SK-N-MC (cell line): ENCODE results near the gene CSNK1G1.
"Not testable (repeated sequence)": the region's sequence is repeated elsewhere in the genome, so short reads cannot be mapped to it uniquely, and the experiment has no call there.

ENCODE experiments used
- DNase-seq: peaks from one replicate; pipeline ENCODE4 v3.0.0-alpha.2; 2011; ENCODE audit warnings: low read depth, low spot score
- H3K27ac ChIP-seq: fragments of 200-600 bp; sonication (generic); 2 replicates; pipeline ENCODE4 v1.5.1; 2016; ENCODE audit warnings: mixed run types
- H3K36me3 ChIP-seq: fragments of 200-600 bp; sonication (generic); 2 replicates; pipeline ENCODE4 v1.6.1; 2017; ENCODE audit warnings: antibody characterized with exemption, low read length, mixed read lengths; ENCODE audit not compliant: insufficient read depth
- H3K4me3 ChIP-seq: fragments of 200-600 bp; sonication (generic); 2 replicates; pipeline ENCODE4 v1.5.1; 2016
- H3K9ac ChIP-seq: fragments of 200-600 bp; sonication (generic); 2 replicates; pipeline ENCODE4 v1.8.0; 2017; ENCODE audit warnings: mixed run types, mixed read lengths; ENCODE audit not compliant: insufficient read length
- H3K9me3 ChIP-seq: fragments of 200-600 bp; sonication (generic); 2 replicates; pipeline ENCODE4 v1.6.1; 2017; ENCODE audit warnings: low read depth, mild to moderate bottlenecking, antibody characterized with exemption, low read length, moderate library complexity, mixed read lengths
- EZH2 ChIP-seq: fragments of 200-600 bp; sonication (generic); IDR thresholded peaks from one replicate; pipeline ENCODE4 v1.6.1; 2017; ENCODE audit warnings: antibody characterized with exemption
- FOXP2 ChIP-seq: optimal IDR thresholded peaks from 2 replicates; pipeline ENCODE3; 2011; ENCODE audit warnings: mild to moderate bottlenecking, moderate library complexity; ENCODE audit not compliant: insufficient read depth; ENCODE audit errors: extremely low read length, control extremely low read depth
- POLR2AphosphoS5 ChIP-seq: IDR thresholded peaks from 2 replicates; pipeline ENCODE4 v1.6.1; 2012; ENCODE audit warnings: mild to moderate bottlenecking, low read depth, low read length, borderline replicate concordance

CSNK1G1 gene

DNA sequence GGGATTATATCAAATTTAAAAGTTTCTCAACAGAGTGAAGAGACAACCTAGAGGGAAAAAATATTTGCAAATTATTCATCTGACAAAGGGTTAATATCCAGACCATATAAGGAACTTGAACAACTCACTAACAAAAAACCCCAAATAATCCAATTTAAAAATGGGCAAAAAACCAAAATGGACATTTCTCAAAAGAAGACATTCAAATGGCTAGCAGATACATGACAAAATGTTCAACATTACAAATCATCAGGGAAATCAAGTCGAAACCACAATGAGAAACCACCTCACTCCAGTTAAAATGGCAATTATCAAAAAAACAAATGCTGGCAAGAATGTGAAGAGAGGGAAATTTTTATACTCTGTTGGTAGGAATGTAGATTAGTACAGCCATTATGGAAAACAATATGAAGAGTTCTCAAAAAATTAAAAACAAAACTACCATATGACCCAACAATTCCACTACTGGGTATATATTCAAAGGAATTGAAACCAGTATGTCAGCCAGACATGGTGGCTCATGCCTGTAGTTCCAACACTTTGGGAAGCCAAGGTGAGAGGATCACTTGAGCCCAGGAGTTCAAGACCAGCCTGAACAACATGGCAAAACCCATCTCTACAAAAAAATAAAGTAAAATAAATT is 88.5 kb downstream of the CSNK1G1 start:
- Histone ChIP-seq H3K9ac (no peak overlapping the region), H3K9me3 (no peaks in the 10 kb centered on the region), H3K4me3 (no peak overlapping the region), H3K27ac (no peak overlapping the region), H3K36me3 (no peaks in the 10 kb centered on the region; the same call in 1 of the 2 replicates)
- TF ChIP-seq EZH2 (no peak), FOXP2 (no peak), POLR2AphosphoS5 (no peak)
- DNase-seq, result no peak

- H3K27ac ChIP-seq, H3K9me3 ChIP-seq, H3K36me3 ChIP-seq, H3K9ac ChIP-seq, DNase-seq, H3K4me3 ChIP-seq: not testable (repeated sequence)
Measured at GRCh38 chr15:64265188-64265587, 90.8 kb downstream of the CSNK1G1 start.

- H3K4me3 ChIP-seq, result no peak overlapping the region
- H3K9ac ChIP-seq, result no peak overlapping the region
- DNase-seq, result no peak
- no peaks in the 10 kb centered on the region for H3K9me3 ChIP-seq
- TF ChIP-seq EZH2 (no peak), POLR2AphosphoS5 (no peak), FOXP2 (no peak)
- no peaks in the 10 kb centered on the region for H3K36me3 ChIP-seq
- no peak overlapping the region for H3K27ac ChIP-seq
Measured at GRCh38 chr15:64264502-64264901, 91.5 kb downstream of the CSNK1G1 start.

GRCh38 chr15:64263567-64263966 is 92.4 kb downstream of the CSNK1G1 start:
- TF ChIP-seq POLR2AphosphoS5, result no peak
- no peak for TF ChIP-seq EZH2
- no peak for TF ChIP-seq FOXP2
- H3K36me3 ChIP-seq, result no peaks in the 10 kb centered on the region
- H3K27ac ChIP-seq, result no peak overlapping the region
- no peak for DNase-seq
- H3K9me3 ChIP-seq, result no peaks in the 10 kb centered on the region
- no peak overlapping the region for H3K9ac ChIP-seq
- H3K4me3 ChIP-seq, result no peak overlapping the region

DNA sequence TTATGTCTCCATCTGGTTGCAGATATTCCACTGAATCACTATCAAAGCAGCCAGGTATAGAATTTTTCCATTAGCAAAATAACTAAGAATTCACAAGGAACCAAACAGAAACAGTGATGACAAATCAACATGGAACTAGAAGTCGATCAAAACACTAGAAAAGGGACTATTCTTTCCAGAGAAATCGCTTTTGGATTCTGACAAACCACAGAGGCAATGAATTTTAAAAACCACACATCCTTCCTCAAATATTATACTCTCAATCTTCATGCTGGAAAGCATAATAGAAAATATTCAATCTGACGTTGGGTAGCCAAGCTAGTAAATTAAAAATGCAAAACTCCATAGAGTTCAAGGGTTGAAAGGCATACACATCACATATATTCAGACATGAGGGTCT is 99.9 kb downstream of the CSNK1G1 start:
- no peak for DNase-seq
- no peak for TF ChIP-seq FOXP2
- TF ChIP-seq POLR2AphosphoS5, result no peak
- TF ChIP-seq EZH2, result no peak
- H3K4me3 ChIP-seq, result no peak overlapping the region

GRCh38 chr15:64251658-64252057 is 104.3 kb downstream of the CSNK1G1 start:
- H3K9ac ChIP-seq, result no peak overlapping the region
- no peak for DNase-seq
- no peaks in the 10 kb centered on the region for H3K9me3 ChIP-seq
- no peak overlapping the region for H3K27ac ChIP-seq
- TF ChIP-seq FOXP2 (no peak), POLR2AphosphoS5 (no peak), EZH2 (no peak)
- H3K36me3 ChIP-seq, result no peaks in the 10 kb centered on the region; the same call in 1 of the 2 replicates
- no peak overlapping the region for H3K4me3 ChIP-seq

More for the DNA sequence above, 99.9 kb downstream of the CSNK1G1 start:
- H3K36me3 ChIP-seq, result peaks cover 5% of the 10 kb centered on the region; the same call in 1 of the 2 replicates
- no peaks in the 10 kb centered on the region for H3K9me3 ChIP-seq
- no peak overlapping the region for H3K27ac ChIP-seq
- no peak overlapping the region for H3K9ac ChIP-seq

DNA sequence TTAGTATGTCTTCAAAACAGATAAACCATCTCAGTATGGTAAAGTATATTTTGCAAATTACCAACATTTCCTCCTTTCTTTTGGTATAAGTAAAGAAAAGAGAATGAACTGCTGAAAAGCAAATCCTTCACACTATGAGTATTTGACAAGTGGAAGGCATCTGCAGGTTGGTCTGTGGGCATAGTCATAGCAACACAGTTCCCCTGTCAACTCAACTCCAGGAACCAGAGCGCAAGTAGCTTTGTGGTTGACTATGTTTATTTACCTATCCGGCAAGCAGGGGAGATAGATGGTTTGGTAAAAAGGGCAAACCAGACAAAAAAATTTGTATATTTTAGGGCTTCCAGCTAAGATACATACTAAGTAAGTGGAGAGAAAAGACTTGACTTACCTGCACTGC is 104.9 kb downstream of the CSNK1G1 start:
- Histone ChIP-seq H3K9me3 (no peaks in the 10 kb centered on the region), H3K4me3 (no peak overlapping the region), H3K27ac (no peak overlapping the region), H3K9ac (no peak overlapping the region), H3K36me3 (no peaks in the 10 kb centered on the region)
- no peak for DNase-seq
- TF ChIP-seq POLR2AphosphoS5, result no peak
- TF ChIP-seq EZH2, result no peak
- TF ChIP-seq FOXP2, result no peak

GRCh38 chr15:64249883-64250575 is 105.9 kb downstream of the CSNK1G1 start:
- H3K36me3 ChIP-seq, result no peaks in the 10 kb centered on the region
- no peak for TF ChIP-seq POLR2AphosphoS5
- TF ChIP-seq FOXP2, result no peak
- TF ChIP-seq EZH2, result no peak
- no peak overlapping the region for H3K4me3 ChIP-seq
- H3K9me3 ChIP-seq, result no peaks in the 10 kb centered on the region; the same call in 1 of the 2 replicates
- no peak overlapping the region for H3K27ac ChIP-seq
- DNase-seq, result no peak
- H3K9ac ChIP-seq, result no peak overlapping the region

DNA sequence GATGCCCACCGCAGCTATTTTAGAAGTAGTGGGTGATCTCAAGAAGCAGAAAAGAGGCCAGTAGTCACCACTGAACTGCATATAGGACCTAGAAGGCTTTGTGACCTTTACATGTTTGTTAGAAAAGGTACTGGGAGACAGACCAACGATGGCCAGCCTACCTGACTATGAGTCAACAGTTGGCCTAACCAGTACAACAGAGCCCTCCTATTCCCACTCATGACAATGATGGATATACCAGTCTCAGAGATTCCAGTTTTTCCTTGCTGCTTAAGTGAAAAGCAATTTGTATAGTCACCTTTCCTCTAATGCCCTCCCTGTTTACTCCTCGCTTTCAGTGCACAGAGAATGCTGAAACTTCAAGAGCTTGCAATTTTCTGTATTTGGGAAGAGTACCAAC is 106.6 kb downstream of the CSNK1G1 start:
- Histone ChIP-seq H3K9ac (no peak overlapping the region), H3K27ac (no peak overlapping the region)
- TF ChIP-seq EZH2 (no peak), FOXP2 (no peak), POLR2AphosphoS5 (no peak)

More for the DNA sequence above, 106.6 kb downstream of the CSNK1G1 start:
- Histone ChIP-seq H3K4me3 (no peak overlapping the region), H3K36me3 (no peaks in the 10 kb centered on the region), H3K9me3 (no peaks in the 10 kb centered on the region; the same call in 1 of the 2 replicates)
- DNase-seq, result no peak
